DOHH2 (cell line): ENCODE results near the gene AUTS2.

Source experiments
- CTCF ChIP-seq: fragments of 200-600 bp; sonication (generic); IDR thresholded peaks from one replicate; pipeline ENCODE4 v1.5.1; 2014; ENCODE audit warnings: antibody characterized with exemption, mild to moderate bottlenecking, low read depth, low read length; ENCODE audit not compliant: poor library complexity, severe bottlenecking
- EZH2phosphoT487 ChIP-seq: fragments of 200-600 bp; sonication (generic); IDR thresholded peaks from 2 replicates; pipeline ENCODE4 v1.6.1; 2017; ENCODE audit warnings: borderline replicate concordance, mild to moderate bottlenecking, antibody characterized with exemption, low read length, moderate library complexity, mixed read lengths

DNA sequence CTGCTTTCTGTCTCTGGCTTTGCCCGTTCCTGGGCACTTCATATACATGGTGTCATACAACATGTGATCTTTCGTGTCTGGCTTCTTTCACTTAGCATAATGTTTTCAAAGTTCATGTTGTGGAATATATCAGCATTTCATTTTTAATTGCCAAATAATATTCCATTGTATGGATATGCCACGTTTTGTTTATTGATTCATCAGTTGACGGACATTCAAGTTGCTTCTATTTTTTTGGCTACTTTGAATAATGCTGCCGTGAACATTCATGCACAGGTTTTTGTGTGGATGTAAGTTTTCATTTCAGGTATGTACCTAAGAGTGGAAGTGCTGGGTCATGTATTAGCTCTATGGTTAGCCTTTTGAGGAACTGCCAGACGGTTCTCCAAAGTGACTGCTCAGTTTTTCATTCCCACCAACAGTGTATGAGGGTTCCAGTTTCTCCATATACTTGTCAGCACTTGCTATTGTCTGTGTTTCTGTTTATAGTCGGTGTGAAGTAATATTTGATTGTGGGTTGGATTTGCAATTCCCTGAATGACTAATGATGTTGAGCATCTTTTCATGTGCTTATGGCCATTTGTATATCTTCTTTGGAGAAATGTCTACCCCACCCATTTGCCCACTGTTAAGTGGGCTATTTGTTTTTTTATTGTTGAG is 1132.3 kb downstream of the AUTS2 start:
- TF ChIP-seq CTCF (no peak), EZH2phosphoT487 (no peak)
